ENCODE measurements around the gene ABCD4.
"Not testable (repeated sequence)": the region's sequence is repeated elsewhere in the genome, so short reads cannot be mapped to it uniquely, and the experiment has no call there.

ABCD4 gene

GRCh38 chr14:74302634-74303569 is at the start of gene ABCD4:
TSS of gene ABCD4 (minus strand) at chr14:74302934. CDS start at chr14:74302912, 22 bp downstream.
- DNase-seq (ENCODE audit: low read depth): peak; percentile 80

DNA sequence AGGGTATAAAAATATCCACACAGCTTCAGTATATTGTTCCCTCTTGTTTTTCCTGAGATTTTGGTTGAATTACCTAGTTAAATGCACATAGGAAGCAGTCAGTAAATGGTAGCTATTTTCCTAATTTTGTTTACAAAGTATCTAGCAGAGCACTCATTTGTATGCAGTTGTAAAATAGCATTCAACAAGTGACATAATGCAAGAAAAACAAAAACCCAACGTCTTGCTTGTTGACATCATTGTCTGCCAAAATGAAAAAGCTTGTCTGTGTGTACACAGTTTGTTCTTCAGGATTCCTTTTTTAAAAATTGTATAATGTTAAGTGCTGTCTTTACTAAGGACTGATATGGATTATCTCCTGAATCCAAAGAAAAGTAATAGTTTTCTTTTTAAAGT is 48.2 kb upstream of the ABCD4 start:
- DNase-seq (ENCODE audit: low read depth): no peak

DNA sequence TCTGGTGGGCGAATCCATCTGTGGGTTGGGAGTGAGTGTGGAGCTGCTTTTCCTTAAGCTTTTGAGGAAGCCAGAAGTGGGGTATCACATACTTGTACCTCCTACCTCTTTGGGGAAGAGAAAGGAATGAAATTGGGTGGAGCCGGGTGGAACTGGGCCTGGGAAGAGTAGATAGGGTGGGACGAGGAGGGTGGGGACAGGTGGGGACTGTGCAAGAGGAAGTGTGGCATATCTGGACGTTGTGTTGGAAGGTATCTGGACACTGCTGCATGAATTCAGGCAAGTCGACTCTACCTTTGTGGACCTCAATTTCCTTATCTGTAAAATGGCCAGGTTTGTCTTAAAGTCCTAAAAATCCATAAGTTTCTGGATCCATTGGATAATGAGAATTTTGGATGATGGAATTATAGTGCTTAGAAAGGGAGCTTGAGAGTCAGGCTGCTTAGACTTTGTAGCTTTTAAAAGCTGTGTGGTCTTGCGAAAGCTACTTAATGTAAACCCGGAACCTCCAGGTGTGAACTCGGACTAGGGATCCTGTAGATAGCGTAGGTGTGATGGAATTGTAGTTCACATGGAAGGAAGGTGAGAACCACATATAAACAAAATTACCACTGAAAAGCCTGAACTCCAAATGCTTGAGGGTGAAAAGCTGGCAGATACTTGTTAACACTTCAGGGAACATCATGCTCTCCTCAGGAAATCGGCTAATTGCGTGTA is 47.6 kb upstream of the ABCD4 start:
- DNase-seq (ENCODE audit: low read depth): no peak

DNA sequence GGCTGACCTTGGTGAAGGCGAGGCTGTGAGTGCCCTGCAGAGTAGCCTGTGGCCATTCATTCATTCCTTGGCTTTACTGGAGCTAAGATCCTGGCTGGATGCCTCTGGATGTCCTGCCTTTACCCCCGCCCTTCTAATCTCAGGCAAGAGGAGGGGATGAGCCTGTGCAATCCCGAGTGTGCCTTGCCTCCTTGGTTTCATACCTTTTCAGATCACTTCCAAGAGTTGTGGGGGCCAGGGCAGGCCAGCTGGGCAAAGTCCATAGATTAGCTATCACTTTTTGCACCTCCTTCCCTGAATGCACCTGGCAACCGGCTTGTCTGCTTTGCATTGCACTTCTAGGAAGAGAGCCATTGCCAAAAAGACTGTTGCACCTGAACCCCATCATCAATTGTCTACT is 47.0 kb upstream of the ABCD4 start:
- DNase-seq (ENCODE audit: low read depth): no peak

GRCh38 chr14:74348735-74349463 is 46.2 kb upstream of the ABCD4 start:
- DNase-seq (ENCODE audit: low read depth): no peak

GRCh38 chr14:74348241-74348734 is 45.6 kb upstream of the ABCD4 start, which contains the start of gene VRTN:
TSS of gene VRTN (plus strand) at chr14:74348471. CDS start at chr14:74356784, 8,313 bp downstream.
- DNase-seq (ENCODE audit: low read depth): no peak

DNA sequence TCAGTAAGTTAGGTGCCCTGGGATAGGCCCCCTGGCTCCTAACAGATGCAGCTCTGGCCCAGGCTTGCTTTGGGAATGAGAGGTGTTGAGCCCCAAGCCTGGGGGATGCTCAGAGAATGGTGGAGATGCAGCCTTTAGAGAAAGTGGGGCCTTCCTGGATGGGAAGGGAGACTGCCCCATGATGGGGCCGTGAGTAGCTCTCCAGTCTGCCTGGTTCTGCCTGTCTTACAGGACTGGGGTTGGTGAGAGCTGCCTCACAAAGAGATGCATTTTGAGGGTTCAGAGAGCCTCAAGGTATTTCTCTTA is 45.0 kb upstream of the ABCD4 start:
- no peak for DNase-seq (ENCODE audit: low read depth)

DNA sequence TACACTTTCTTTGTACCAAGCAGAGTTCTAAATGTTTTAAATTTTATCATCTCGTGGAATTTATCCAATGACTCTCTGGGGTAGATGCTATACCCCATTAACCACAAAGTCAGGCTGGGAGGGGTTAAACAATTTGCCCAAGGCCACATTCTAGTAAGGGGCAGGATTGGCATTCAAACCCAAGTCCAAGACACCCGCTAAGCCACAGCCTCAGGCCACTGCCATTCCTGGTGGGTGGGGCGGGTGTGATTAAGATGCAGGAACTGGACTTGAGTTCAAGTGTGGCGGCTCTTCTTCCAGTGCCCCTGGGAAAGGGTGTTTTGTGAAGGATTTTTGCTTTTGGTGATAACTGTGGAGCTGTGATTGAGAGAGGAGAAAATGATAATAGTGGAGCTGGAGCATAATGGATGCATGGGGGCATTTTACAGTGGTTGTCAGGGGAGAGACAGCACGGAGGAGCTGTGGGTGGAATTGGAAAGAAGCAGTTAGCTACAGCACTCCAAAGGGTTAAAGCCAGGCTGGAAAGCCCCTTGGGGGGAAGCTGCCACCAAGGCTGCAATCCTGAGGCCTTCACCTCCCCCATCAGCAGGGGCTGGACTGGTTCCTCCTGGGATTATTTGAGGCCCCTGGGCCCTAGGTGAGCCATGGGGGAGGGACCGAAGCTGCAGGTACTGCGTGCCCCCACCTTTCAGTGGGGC is 44.5 kb upstream of the ABCD4 start:
- DNase-seq (ENCODE audit: low read depth): no peak

- DNase-seq (ENCODE audit: low read depth): no peak
Measured at GRCh38 chr14:74346341-74346740, 43.6 kb upstream of the ABCD4 start.

DNA sequence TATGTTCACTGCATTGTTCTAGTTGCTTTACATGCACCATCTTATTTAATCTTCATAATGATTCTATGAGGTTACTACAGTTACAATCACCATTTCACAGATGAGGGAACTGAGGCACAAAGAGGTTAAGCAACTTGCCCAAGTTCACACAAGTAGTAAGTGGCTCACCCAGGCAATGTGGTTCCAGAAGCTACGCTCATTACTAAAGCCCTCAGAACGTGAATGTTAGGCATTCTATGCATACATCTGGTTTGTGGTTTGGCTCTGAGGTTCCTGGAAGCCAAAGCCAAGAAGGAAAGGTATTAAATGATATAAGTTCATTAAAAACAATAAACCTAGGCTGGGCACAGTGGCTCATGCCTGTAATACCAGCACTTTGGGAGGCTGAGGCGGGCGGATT is 31.2 kb upstream of the ABCD4 start:
- DNase-seq (ENCODE audit: low read depth): peak; percentile 59

DNA sequence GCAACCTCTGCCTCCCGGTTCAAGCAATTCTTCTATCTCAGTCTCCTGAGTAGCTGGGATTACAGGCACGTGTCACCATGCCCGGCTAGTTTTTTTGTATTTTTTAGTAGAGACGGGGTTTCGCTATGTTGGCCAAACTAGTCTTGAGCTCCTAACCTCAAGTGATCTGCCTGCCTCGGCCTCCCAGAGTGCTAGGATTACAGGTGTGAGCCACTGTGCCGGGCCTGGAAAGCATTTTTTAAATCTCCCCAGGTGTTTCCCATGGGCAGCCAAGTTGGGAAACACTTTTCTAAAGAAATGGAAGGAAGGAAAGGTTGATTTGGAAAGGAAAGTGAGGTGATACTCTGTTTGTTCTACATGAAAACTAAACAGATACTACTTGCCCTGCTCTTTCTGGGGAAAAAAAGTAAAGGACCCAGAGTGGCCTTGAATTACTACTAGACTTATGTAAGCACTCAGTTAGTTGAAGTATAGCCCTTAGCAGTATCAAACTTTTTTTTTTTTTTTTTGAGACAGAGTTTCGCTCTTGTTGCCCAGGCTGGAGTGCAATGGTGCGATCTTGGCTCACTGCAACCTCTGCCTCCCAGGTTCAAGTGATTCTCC is 27.3 kb upstream of the ABCD4 start:
- not testable (repeated sequence) for DNase-seq (ENCODE audit: low read depth)

DNA sequence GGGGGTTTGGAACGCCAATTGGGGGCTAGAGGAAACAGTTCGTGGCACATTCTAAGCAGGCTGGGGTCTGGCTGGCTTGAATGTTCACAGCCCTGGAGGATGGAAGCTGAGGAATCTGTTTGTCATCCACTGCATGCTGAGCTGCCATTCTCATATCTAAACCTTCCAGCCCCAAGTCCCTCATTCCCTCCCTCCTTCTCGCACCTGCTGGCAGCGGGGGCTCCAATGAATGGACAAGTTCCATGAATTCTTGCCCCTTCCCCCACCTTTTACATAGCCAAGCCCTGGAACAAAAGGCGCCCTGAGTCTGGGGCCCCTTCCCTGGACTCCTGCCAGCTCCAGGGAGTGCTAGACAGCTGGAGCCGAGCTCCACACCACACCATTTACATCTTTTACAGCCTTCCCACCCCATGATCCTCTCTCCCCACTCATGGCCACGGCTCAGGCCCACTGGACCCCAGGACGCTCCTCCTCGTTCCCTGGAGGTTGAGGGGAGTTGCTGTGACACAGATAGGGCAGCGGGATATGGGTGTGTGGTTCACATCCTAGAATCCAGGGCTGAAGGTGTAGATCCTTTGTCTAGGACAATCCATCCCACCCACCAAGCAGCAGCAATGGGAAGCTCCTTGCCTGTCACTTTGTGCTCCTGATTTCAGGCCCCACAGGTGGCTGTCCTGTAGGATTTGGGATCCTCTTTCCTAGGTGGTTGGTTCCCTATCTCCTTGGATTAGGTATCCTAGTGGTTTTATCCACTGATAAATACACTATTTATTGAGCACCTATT is 23.8 kb upstream of the ABCD4 start:
- no peak for DNase-seq (ENCODE audit: low read depth)

DNA sequence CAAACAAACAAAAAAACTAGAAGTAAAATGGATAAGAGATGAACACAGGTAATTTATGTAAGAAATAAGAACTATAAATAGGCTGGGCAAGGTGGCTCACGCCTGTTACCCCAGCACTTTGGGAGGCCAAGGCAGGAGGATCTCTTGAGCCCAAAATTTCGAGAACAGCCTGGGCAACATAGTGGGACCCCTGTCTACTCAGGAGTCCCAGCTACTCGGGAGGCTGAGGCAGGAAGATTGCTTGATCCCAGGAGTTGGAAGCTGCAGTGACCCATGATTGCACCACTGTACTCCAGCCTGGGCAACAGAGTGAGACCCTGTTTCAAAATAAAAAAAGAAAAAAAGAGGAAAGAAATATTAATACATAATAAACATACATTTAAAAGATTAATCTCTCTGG is 22.7 kb upstream of the ABCD4 start:
- no peak for DNase-seq (ENCODE audit: low read depth)

GRCh38 chr14:74324931-74325361 is 22.2 kb upstream of the ABCD4 start:
- no peak for DNase-seq (ENCODE audit: low read depth)

DNA sequence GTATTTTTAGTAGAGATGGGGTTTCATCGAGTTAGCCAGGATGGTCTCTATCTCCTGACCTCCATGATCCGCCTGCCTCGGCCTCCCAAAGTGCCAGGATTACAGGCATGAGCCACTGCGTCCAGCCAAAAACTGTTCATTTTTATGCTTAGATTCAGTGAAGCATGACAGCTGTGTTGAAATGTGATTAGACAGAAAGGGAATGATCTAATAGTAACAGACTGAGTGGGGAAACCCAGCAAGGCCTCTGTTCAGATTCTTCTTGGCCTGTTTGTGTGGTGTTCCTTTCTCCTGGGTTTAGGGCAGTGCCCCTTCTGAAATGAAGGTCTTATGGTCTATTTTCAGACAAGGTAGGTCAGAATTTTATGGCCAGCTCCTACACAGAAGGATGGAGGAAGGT is 11.8 kb upstream of the ABCD4 start:
- no peak for DNase-seq (ENCODE audit: low read depth)

DNA sequence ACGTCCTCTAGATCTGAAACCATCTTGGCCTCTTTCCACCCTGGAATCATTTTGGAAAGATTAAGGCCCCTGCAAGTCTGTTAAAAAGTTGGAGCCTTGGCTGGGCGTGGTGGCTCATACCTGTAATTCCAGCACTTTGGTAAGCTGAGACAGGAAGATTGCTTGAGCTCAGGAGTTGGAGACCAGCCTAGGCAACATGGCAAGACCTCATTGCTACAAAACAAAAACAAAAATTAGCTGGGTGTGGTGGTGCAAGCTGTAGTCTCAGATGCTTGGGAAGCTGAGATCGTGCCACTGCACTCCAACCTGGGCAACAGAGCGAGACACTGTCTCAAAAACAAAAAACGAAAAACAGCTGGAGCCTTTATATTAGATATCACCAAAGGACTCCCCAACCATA is 10.9 kb upstream of the ABCD4 start:
- no peak for DNase-seq (ENCODE audit: low read depth)

DNA sequence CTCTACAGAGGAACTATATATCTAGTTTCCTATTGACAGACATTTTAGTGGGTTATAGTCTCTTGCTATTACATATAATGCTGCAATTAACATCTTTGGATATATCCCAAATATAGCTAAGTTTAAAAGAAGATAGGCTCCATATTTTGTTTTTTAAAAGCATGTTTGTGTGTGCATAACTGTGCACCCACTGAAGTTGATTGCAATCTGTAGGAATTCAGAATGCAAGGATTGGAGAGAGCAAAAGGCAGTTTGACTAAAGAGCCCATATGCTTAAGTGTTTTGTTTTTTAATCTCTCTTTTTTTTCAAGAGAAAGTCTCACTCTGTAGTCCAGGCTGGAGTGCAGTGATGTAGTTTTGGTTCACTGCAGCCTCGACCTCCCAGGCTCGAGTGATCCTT is 9.4 kb upstream of the ABCD4 start:
- no peak for DNase-seq (ENCODE audit: low read depth)

DNA sequence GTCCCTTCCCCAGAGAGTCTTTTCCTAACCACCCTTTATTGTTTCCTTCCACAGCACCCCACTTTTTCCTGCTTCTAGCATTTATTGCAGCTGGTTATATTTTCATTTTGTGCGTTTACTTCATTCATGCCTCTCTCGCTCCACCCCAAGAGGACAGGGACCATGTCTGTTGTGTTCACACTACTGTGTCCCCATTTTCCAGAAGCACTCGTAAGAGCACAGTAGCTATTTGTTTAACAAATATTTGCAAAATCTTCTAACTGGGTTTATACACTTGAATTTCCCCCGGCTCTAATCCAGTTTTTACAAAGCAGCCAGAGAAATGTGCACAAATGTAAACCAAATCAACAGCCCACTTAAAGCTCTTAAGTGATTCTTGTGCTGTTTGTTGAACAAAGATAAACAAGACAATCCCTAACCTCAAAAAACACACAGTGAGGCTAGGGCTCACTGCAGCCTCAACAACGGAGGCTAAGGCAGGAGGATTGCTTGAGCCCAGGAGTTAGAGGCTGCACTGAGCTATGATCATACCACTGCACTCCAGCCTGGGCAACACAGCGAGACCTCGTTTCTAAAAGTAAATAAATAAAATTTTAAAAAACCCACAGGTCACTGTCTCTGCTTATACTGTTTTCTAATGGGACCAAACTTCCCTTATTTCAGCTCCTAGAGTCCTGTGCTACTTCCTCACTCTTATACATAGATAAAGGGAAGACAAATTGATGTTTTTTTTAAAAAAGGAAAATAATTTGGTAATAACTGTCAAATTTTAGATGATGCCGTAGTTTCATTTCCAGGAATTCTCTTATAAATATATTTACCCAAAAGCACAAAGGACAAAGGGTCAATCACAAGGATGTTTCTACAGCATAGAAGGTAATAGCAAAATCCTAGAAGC is 6.6 kb upstream of the ABCD4 start:
- DNase-seq (ENCODE audit: low read depth): no peak

DNA sequence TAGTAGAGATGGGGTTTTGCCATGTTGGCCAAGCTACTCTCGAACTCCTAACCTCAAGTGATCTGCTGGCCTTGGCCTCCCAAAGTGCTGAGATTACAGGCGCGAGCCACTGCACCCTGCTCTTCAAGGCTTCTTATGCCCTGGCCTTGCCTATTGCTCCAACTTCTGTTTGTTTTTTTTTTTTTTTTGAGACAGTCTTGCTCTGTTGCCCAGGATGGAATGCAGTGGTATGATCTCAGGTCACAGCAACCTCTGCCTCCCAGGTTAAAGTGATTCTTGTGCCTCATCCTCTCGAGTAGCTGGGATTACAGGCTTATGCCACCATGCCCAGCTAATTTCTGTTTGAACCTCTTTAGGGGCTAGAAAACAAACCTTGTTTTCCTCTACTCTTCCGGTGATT is 6.0 kb upstream of the ABCD4 start:
- no peak for DNase-seq (ENCODE audit: low read depth)

Data from GM04504 (cell line).